ENCODE results near the gene IFT27. TPM values are rescaled to one million over a fixed set of nuclear protein-coding genes. Genes with fewer than 3 reads are reported as not detected.

IFT27 gene
- polyA plus RNA-seq, 1 donor (not counting 4 experiments of a cell fraction or from before 2014, with no cell fraction given) = 18.5 TPM

GRCh38 chr22:36823186-36823839, 47.4 kb upstream of the IFT27 start:
- H4K20me1 ChIP-seq (ENCODE audit: control insufficient read depth, extremely low read depth, insufficient read depth, low read length) = no peaks in the 10 kb centered on the region
- no peak overlapping the region for H3K27ac ChIP-seq (ENCODE audit: control insufficient read depth, insufficient read depth, low read length)
- no peak for DNase-seq (ENCODE audit: low read depth, low spot score)
- H3K36me3 ChIP-seq (ENCODE audit: control insufficient read depth in 2 of 2, extremely low read depth in 1 of 2, insufficient read depth in 2 of 2, low read length in 2 of 2) = no peaks in the 10 kb centered on the region
- dilution Hi-C loops (cut with MboI; ENCODE audit: extremely low pct_ligation_motif_present, low sequenced_read_pairs) = no loop called here
- H3K4me2 ChIP-seq (ENCODE audit: control insufficient read depth, extremely low read depth, insufficient read depth, low read depth, low read length) = no peak overlapping the region
- H3K9ac ChIP-seq (ENCODE audit: control insufficient read depth, extremely low read depth, insufficient read depth, low read length) = no peak overlapping the region
- H3K79me2 ChIP-seq (ENCODE audit: control insufficient read depth, insufficient read depth, low read length) = no peaks in the 10 kb centered on the region
- FAIRE-seq = no peak
- no peak overlapping the region for H2AFZ ChIP-seq (ENCODE audit: control insufficient read depth, low read length)
- TF ChIP-seq EZH2 (IDR thresholded peaks at IDR 0.05; ENCODE audit: low read length) (no peak), CTCF (optimal IDR thresholded peaks at IDR 0.05 in 1 of 3, IDR thresholded peaks at IDR 0.05 in 1 of 3, conservative IDR thresholded peaks at IDR 0.05 in 1 of 3; ENCODE audit: extremely low read depth in 1 of 3, insufficient read depth in 2 of 3, low read length in 3 of 3) (no peak)
- peaks cover 28% of the 10 kb centered on the region for H3K27me3 ChIP-seq (ENCODE audit: control insufficient read depth, extremely low read depth, insufficient read depth, low read length)
- H3K4me3 ChIP-seq (ENCODE audit: control insufficient read depth in 2 of 3, extremely low read depth in 1 of 3, insufficient read depth in 2 of 3, low read depth in 1 of 3, low read length in 3 of 3) = no peak overlapping the region
- H3K4me1 ChIP-seq (ENCODE audit: control insufficient read depth, extremely low read depth, insufficient read depth, low read length) = no peaks in the 10 kb centered on the region
- H3K9me3 ChIP-seq (ENCODE audit: control insufficient read depth, low read depth, low read length) = no peaks in the 10 kb centered on the region
- no peaks in the 10 kb centered on the region for H3K9me1 ChIP-seq (ENCODE audit: control insufficient read depth, extremely low read depth, insufficient read depth, low read length)

GRCh38 chr22:36822581-36822980, 46.7 kb upstream of the IFT27 start:
- Histone ChIP-seq H3K9ac (ENCODE audit: control insufficient read depth, extremely low read depth, insufficient read depth, low read length) (no peak overlapping the region), H3K9me1 (ENCODE audit: control insufficient read depth, extremely low read depth, insufficient read depth, low read length) (no peaks in the 10 kb centered on the region), H3K27ac (ENCODE audit: control insufficient read depth, insufficient read depth, low read length) (no peak overlapping the region), H2AFZ (ENCODE audit: control insufficient read depth, low read length) (no peak overlapping the region), H3K79me2 (ENCODE audit: control insufficient read depth, insufficient read depth, low read length) (no peaks in the 10 kb centered on the region), H3K9me3 (ENCODE audit: control insufficient read depth, low read depth, low read length) (no peaks in the 10 kb centered on the region), H3K4me1 (ENCODE audit: control insufficient read depth, extremely low read depth, insufficient read depth, low read length) (no peaks in the 10 kb centered on the region), H3K36me3 (ENCODE audit: control insufficient read depth in 2 of 2, extremely low read depth in 1 of 2, insufficient read depth in 2 of 2, low read length in 2 of 2) (no peaks in the 10 kb centered on the region), H4K20me1 (ENCODE audit: control insufficient read depth, extremely low read depth, insufficient read depth, low read length) (no peaks in the 10 kb centered on the region), H3K4me2 (ENCODE audit: control insufficient read depth, extremely low read depth, insufficient read depth, low read depth, low read length) (no peak overlapping the region), H3K27me3 (ENCODE audit: control insufficient read depth, extremely low read depth, insufficient read depth, low read length) (peaks cover 35% of the 10 kb centered on the region), H3K4me3 (ENCODE audit: control insufficient read depth in 2 of 3, extremely low read depth in 1 of 3, insufficient read depth in 2 of 3, low read depth in 1 of 3, low read length in 3 of 3) (no peak overlapping the region)
- TF ChIP-seq CTCF (optimal IDR thresholded peaks at IDR 0.05 in 1 of 3, IDR thresholded peaks at IDR 0.05 in 1 of 3, conservative IDR thresholded peaks at IDR 0.05 in 1 of 3; ENCODE audit: extremely low read depth in 1 of 3, insufficient read depth in 2 of 3, low read length in 3 of 3) (no peak), EZH2 (IDR thresholded peaks at IDR 0.05; ENCODE audit: low read length) (no peak)
- DNase-seq (ENCODE audit: low read depth, low spot score) = no peak
- dilution Hi-C loops (cut with MboI; ENCODE audit: extremely low pct_ligation_motif_present, low sequenced_read_pairs) = no loop called here
- FAIRE-seq = no peak
